Measurements from ENCODE around the gene CARD8.

The CARD8 gene

DNA sequence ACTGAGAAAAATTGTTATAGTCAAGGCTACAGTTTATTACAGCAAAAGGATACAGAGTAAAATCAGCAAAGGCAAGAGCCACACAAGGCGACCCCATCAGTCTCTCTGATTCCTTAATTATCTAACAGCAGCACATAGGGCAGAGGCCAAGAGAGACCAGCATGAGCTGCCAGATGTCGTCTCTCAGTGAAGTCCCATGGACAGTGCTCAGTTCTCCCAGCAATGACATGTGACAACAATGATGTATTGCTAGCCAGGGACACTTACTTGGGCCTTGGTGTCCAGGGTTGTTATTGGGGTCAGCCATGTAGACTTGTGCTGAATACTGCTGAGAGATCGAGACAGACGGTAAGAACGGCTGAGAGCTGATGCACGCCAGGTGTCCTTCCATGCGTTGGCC, 63.0 kb downstream of the CARD8 start:
- Histone ChIP-seq H3K27ac (no peak overlapping the region), H3K4me1 (ENCODE audit: control insufficient read depth in 1 of 2, insufficient read depth in 1 of 2, low read depth in 1 of 2, low read length in 1 of 2) (peaks cover 0 to 4% of the 10 kb centered on the region in 2 experiments), H3K4me3 (ENCODE audit: low read depth in 1 of 2, low read length in 1 of 2) (no peak overlapping the region), H3K9me3 (no peaks in the 10 kb centered on the region), H3K27me3 (peaks cover 6% of the 10 kb centered on the region), H3K36me3 (peaks cover 10% of the 10 kb centered on the region)
- TF ChIP-seq CTCF (IDR thresholded peaks at IDR 0.05), result no peak

DNA sequence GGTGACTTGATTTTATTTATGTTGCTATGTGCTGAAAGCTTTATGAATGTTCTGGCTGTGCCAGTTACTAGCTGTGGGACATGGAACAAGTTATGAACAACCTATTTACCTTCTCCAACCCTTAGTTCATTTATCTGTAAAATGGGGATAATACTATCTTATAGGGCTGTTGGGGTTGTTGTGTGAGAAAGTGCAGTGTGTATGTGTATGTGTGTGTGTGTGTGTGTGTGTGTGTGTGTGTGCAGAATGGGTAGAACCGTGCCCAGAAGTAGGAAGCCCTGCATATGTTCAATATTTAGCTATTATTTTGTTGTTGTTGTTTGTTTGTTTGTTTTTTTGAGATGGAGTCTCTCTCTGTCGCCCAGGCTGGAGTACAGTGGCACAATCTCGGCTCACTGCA, 64.8 kb downstream of the CARD8 start:
- no peaks in the 10 kb centered on the region for H3K9me3 ChIP-seq
- no peak overlapping the region for H3K27ac ChIP-seq
- H3K4me3 ChIP-seq (ENCODE audit: low read depth in 1 of 2, low read length in 1 of 2), result no peak overlapping the region
- peaks cover 10% of the 10 kb centered on the region for H3K36me3 ChIP-seq
- H3K4me1 ChIP-seq (ENCODE audit: control insufficient read depth in 1 of 2, insufficient read depth in 1 of 2, low read depth in 1 of 2, low read length in 1 of 2), result no peaks in the 10 kb centered on the region
- no peaks in the 10 kb centered on the region for H3K27me3 ChIP-seq
- TF ChIP-seq CTCF (IDR thresholded peaks at IDR 0.05), result no peak

DNA sequence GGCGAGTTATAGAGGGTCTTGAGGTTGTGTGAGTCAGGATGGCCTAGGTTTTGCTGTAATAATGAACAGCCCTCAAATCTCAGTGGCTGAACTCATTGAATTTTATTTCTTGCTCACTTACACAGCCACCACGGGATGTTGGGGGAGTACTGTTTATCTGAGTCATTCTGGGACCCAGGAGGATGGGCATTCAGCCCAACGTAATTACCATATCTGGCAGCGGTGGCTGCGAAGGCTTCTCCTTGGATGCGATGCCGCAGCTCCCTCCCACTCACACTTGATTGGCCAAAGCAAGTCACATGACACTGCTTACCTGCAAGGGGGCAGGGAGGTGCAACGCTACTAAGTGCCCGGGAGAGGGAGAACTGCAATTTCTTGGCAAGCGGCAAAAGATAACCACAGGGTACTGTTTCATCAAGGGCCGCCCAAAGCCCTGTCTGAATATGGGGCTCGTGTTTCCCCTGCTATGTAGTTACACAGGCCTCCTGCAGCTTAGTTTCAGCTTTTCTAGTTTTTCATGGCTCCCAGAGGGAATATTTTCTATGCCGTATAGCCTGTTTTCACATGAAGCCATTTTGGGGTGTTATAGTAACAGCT, 65.3 kb downstream of the CARD8 start:
- Histone ChIP-seq H3K4me3 (ENCODE audit: low read depth in 1 of 2, low read length in 1 of 2) (no peak overlapping the region), H3K9me3 (no peaks in the 10 kb centered on the region), H3K27ac (no peak overlapping the region), H3K4me1 (ENCODE audit: control insufficient read depth in 1 of 2, insufficient read depth in 1 of 2, low read depth in 1 of 2, low read length in 1 of 2) (no peaks in the 10 kb centered on the region), H3K36me3 (peaks cover 15% of the 10 kb centered on the region), H3K27me3 (no peaks in the 10 kb centered on the region)
- TF ChIP-seq CTCF (IDR thresholded peaks at IDR 0.05), result no peak

- Histone ChIP-seq H3K27me3 (no peaks in the 10 kb centered on the region), H3K4me1 (ENCODE audit: control insufficient read depth in 1 of 2, insufficient read depth in 1 of 2, low read depth in 1 of 2, low read length in 1 of 2) (no peaks in the 10 kb centered on the region), H3K36me3 (peaks cover 23% of the 10 kb centered on the region), H3K9me3 (no peaks in the 10 kb centered on the region), H3K4me3 (ENCODE audit: low read depth in 1 of 2, low read length in 1 of 2) (no peak overlapping the region), H3K27ac (no peak overlapping the region)
- TF ChIP-seq CTCF (IDR thresholded peaks at IDR 0.05), result no peak
These were observed 69.1 kb downstream of the CARD8 start for GRCh38 chr19:48186541-48186991.

DNA sequence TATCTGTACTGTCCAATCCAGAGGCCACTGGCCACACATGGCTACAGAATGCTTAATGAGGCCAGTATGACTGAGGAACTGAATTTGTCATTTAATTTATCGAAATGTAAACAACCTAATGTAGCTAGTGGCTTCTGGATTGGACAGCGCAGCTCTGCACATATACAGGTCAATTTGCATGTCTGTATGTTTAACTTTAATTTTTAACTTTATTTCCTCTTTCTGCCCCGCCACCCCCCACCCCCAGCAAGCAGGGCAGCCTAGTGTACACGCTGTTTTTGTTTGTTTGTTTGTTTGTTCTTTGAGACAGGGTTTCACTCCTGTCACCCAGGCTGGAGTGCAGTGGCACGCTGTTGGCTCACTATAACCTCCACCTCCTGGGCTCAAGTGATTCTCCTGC, 69.7 kb downstream of the CARD8 start:
- TF ChIP-seq CTCF (IDR thresholded peaks at IDR 0.05), result no peak

More for the DNA sequence above, 69.7 kb downstream of the CARD8 start:
- no peak overlapping the region for H3K27ac ChIP-seq
- no peaks in the 10 kb centered on the region for H3K9me3 ChIP-seq
- H3K4me3 ChIP-seq (ENCODE audit: low read depth in 1 of 2, low read length in 1 of 2), result no peak overlapping the region
- H3K27me3 ChIP-seq, result no peaks in the 10 kb centered on the region
- peaks cover 19% of the 10 kb centered on the region for H3K36me3 ChIP-seq
- H3K4me1 ChIP-seq (ENCODE audit: control insufficient read depth in 1 of 2, insufficient read depth in 1 of 2, low read depth in 1 of 2, low read length in 1 of 2), result no peaks in the 10 kb centered on the region
